OCI-LY7 (cell line): Measurements from ENCODE around the gene DDAH2.

ENCODE experiments used
- CTCF ChIP-seq: fragments of 200-600 bp; sonication (generic); conservative IDR thresholded peaks from 2 replicates; pipeline ENCODE4 v1.5.1; 2014; ENCODE audit warnings: mild to moderate bottlenecking, antibody characterized with exemption, low read length, moderate library complexity, mixed read lengths
- EZH2phosphoT487 ChIP-seq: fragments of 200-600 bp; sonication (generic); IDR thresholded peaks from 2 replicates; pipeline ENCODE4 v1.6.1; 2018; ENCODE audit warnings: low read depth, borderline replicate concordance, mild to moderate bottlenecking, mixed run types, antibody characterized with exemption, low read length, moderate library complexity, mixed read lengths

- TF ChIP-seq CTCF (no peak), EZH2phosphoT487 (no peak)
Observed at GRCh38 chr6:31705931-31706330, 23.2 kb downstream of the DDAH2 start.
